Erythroblast (primary cell): ENCODE data around the gene RAB3A.
"Not testable (repeated sequence)": the region's sequence is repeated elsewhere in the genome, so short reads cannot be mapped to it uniquely, and the experiment has no call there.

ENCODE experiments used
- GATA1 ChIP-seq: IDR thresholded peaks from 2 replicates; pipeline ENCODE4 v1.6.1; 2011; ENCODE audit warnings: low read depth, mild to moderate bottlenecking, control low read depth, low read length, moderate library complexity
- POLR2A ChIP-seq: IDR thresholded peaks from 2 replicates; pipeline ENCODE4 v1.6.1; 2011; ENCODE audit warnings: mild to moderate bottlenecking, low read length

DNA sequence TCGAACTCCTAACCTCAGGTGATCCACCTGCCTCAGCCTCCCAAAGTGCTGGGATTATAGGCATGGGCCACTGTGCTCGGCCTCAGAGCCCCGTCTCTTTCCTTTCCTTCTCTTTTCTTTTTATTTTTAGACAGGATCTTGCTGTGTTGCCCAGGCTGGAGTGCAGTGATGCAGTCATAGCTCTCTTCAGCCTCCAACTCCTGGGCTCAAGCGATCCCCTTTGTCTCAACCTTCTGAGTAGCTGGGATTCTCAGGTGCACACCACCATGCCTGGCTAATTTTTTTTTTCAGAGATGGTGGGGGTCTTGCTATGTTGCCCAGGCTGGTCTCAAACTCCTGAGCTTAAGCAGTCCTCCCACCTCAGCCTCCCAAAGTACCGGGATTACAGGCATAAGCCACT, 6.1 kb upstream of the RAB3A start:
- not testable (repeated sequence) for TF ChIP-seq POLR2A, GATA1
